ENCODE data around the gene MDP1.

- TF ChIP-seq REST (IDR thresholded peaks at IDR 0.05; ENCODE audit: insufficient read depth in 1 of 2, low read depth in 2 of 2, low read length in 2 of 2) (no peak), POLR2AphosphoS5 (IDR thresholded peaks at IDR 0.05; ENCODE audit: low read depth, low read length) (peak; percentile 67; the same call in 1 of the 2 replicates), TAF1 (IDR thresholded peaks at IDR 0.05; ENCODE audit: borderline replicate concordance, insufficient read depth, low read length) (no peak), SIN3A (IDR thresholded peaks at IDR 0.05; ENCODE audit: borderline replicate concordance, insufficient read depth, low read length) (no peak), FOXP2 (optimal IDR thresholded peaks at IDR 0.05; ENCODE audit: borderline replicate concordance, extremely low read depth, extremely low read length, insufficient read depth) (peak; percentile 63)
These were observed 2.7 kb downstream of the MDP1 start, which contains the start of gene CHMP4A for GRCh38 chr14:24212924-24213865.
